GM18867 (cell line): ENCODE data around the gene MEGF11.

ENCODE experiments used
- ATAC-seq: cut with Tn5 transposase; IDR thresholded peaks from one replicate; pipeline ENCODE4 v1.9.1; 2021; ENCODE audit warnings: mild to moderate bottlenecking, moderate library complexity; ENCODE audit not compliant: unreplicated experiment

Gene MEGF11

DNA sequence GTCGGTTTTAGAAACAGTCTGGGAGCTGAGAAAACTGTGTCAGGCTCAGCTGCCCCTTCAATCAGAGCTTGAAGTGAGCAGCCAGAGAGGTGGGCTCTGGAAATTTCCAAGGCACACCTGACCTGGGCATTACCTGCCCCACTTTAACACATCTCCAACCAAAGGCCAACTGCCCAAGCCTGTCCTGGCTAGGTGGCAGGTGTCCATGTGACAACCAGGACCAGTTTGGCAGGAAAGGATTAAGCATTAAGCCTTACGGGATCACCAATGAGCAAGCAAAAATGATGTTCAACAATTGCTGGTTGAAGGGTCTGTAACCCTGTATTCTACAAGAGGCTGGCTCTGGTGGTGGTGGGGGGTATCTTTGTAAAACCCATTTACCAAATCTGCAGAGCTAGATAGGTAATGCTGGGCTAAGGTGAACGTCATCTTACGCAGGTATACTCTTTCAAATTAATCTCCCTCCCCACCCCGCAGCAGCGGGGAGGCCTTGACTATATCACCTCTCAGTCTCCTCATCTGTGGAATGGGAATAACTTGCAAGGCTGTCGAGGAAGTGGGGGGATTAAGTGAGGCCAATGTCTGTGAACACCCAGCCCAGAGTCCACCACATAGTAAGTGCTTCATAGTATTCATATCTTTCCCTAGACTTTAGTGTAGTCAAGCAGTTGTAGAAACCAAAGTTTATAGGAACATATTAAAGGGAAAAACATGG lies 183.2 kb downstream of the MEGF11 start:
- no peak for ATAC-seq

DNA sequence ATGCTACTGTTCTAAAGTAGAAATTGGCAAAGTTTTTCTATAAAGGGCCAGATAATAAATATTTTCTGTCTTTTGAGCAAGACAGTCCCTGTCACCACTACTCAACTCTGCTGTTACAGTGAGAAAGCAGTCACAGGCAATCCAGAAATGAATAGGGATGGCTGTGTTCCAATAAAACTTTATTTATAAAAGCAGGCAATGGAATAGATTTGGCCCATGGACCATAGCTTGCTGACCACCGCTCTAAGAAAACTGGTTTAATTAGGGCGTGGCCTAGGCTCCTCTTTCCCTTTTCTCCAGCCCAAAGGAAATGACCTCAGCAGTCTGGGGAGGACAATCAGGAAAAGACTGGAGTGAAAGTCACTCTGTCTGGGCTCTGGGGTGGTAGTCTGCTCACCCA lies 183.8 kb downstream of the MEGF11 start:
- ATAC-seq, result no peak

DNA sequence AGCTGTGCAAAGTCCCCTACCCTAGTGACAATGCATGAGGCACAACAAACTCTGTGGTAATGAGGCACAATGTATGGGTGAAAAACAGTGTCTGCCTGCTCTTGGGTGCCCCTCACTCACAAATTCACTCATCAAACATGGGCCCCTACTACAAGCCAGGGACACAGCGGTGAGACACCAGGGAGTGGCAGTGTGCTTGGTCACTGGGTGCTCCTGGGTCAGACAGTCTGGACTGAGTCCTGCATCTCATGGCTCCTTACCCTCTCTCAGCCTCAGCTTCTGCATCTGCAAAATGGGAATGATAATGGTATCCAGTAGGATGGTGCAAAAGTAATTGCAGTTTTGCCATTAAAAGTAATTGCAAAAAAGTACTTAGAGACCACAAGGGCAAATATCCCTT lies 184.7 kb downstream of the MEGF11 start:
- no peak for ATAC-seq

DNA sequence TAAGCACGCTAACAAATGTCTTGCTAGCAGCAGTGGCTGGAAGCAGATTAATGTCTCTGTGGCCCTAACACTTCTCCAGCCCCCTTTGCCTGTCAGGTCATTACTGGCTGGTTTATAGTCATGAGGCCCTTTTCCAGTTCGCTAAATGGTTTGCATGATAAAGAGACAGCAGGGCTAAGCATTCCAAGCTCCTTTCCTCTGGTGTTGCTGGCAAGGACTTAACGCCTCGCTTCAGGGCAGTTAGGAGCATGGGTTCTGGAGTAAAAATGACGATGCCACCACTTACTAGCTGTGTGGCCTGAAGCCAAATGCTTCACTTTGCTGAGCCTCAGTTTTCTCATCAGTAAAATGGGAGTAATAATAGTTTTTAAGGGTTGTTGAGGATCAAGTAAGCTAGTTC lies 185.9 kb downstream of the MEGF11 start:
- ATAC-seq, result no peak

DNA sequence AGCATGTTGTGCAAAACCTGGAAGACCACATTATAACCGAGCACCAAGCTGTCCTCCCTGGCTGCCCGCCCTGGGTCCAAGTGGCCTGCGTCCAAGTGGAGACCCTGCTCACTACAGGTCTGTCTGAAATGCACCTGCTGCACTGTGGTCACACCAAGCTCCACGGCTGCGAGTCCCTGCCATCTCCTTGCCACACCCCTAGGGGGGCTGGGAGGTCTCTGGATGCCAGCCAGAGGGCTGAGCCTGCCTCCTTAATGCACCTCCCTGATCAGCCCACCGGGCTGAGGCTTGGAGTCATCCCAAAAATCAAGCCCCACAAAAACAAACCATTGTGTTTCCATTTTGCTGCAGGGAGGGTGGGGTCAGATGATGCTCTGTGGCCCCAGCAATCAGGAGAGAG lies 187.1 kb downstream of the MEGF11 start:
- ATAC-seq, result no peak

DNA sequence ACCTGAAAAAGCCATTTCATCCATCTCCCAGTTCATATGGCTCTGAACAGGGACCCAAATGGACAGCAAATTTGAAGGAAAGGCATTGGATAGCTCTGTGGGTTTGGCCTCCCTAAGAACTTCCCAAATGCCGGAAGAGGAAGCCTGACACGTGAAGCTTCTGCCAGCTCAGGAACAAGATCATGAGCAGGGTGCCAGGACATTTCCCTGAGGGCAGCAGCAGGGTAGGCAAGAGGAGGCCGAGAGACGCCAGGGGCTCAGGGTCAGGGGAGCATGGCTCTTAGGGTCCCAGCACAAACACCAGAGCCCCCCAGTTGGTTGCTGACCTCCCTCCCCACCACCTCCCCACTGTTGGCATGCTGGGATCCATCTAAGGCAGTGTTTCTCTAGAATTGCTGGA lies 187.5 kb downstream of the MEGF11 start:
- ATAC-seq, result no peak

DNA sequence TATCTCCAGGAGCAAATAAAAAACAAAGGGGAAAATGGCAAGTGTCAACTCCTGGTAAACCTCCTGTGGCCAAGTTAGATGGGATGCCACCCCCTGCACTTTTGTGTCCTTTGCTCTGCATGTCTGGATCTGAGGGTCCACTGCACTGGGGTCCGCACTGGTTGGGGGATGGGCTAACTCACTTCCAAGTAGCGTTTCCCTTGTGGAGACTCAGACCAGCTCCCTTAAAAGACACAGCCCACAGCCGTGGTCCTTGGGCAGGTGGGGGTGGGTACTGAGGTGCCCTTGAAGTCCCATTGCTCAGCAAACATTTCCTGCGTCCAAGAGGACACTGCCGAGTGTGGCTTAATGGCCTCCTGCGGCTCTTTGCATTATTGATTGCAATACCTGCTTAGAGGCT lies 188.2 kb downstream of the MEGF11 start:
- ATAC-seq, result no peak

DNA sequence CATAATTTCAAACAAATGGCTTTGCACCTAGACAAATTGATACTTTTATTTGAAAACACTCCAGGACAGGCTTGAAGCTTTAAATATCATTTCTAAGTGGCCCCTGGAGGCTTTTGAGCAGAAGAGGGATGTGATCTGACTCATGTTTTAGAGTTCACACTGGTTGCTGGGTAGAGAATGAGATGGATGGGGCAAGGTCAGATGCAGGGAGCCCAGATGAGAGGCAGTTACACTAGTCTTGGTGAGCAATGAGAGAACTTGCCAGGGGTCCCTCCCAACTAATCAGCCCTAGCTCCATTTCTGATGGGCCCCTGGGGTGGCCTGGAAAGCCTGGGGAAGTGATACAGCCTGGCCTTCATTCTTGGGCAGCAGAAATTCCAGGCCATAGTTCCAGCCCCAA lies 190.4 kb downstream of the MEGF11 start:
- ATAC-seq, result no peak

DNA sequence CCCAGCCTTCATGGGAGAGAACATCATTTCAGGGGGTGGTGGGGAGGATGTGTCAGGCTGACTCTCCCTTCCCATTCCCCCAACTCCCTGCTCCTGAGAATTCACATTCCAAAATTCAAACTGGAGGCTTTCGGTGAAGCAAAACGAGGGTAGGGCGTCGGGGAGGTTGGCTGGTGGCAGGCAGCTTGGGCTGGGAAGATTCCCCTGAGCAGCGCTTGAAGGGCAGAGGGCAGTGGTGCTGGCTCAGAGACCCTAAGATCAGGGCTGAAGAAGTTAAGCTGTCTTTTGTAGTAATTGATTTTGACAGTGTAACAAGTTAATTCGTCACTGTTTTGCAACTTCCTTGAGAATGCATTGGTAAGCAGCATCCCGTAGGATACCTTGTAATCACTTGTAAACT lies 196.5 kb downstream of the MEGF11 start:
- no peak for ATAC-seq

DNA sequence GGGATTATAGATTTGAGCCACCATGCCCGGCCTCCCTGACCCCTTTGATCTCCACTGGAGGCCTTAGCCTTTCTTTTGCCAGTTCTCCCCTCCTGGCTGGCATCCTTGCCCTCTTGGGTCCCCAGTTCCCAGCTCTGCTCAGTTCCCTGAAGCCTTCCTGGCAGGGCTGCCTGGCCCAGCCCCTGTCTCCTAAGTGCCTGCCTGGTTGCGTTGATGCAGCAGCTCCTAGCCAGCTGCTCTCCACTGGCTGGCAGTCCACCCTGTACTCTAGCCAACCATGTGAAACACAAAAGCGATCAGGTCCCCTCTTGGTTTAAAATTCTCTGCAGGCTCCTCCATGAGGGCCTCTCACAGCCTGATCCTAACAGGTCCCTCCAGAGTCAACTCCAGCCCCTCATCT lies 199.6 kb downstream of the MEGF11 start:
- no peak for ATAC-seq

DNA sequence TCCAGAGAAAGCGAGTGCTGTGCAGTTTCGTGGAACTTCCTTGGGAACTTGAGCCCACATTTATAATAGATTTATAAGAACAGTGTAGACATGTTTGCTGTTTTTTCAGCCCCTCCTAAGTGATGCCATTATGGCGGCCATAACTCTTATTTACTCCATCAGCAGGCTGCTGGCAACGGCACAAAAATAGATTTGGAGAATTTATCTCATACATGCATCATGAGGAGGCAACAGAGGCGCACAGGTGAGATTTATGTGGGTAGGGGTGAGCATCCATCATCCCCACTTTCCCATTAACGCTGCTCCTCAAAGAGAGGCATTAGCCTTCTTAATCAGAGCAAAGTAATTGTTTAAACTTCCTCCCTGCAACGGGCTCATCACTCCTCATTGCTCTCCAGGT lies 201.7 kb downstream of the MEGF11 start:
- ATAC-seq, result no peak

DNA sequence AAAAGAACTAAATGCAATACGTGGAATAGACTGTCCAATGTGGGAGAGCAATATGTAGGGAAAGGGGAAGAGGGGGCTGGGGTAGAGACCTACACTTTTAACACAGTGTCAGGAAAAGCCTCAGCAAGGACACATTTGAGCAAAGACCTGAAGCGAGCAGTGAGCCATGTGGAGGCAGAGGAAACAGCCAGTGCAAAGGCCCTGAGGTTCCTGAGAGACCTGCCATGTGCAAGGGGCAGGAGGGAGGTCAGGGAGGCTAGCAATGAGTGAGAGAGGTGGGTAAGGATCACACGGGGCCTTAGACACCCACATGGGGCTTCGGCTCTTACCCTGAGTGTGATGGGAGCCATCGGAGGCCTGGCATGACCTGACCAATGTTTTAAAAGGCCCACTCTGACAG lies 203.3 kb downstream of the MEGF11 start:
- no peak for ATAC-seq

DNA sequence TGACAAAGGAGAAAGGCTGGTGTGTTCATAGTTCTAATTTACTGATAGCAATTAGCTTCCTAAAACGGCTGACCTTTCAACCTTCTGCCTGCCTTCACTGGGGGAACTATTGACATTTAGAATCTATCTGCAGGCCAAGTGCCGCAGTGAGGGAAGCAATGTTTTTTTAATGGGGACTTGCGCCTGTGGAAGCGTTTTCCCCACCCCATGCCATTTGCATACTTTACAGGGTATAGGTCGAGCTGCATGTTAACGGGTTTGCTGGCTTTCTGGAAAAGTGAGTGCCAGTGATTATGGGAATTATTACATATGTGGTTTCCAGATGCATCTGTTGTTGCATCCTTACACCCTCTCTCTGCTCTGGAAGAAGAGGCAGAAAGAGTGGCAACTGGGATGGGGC lies 204.2 kb downstream of the MEGF11 start:
- no peak for ATAC-seq

DNA sequence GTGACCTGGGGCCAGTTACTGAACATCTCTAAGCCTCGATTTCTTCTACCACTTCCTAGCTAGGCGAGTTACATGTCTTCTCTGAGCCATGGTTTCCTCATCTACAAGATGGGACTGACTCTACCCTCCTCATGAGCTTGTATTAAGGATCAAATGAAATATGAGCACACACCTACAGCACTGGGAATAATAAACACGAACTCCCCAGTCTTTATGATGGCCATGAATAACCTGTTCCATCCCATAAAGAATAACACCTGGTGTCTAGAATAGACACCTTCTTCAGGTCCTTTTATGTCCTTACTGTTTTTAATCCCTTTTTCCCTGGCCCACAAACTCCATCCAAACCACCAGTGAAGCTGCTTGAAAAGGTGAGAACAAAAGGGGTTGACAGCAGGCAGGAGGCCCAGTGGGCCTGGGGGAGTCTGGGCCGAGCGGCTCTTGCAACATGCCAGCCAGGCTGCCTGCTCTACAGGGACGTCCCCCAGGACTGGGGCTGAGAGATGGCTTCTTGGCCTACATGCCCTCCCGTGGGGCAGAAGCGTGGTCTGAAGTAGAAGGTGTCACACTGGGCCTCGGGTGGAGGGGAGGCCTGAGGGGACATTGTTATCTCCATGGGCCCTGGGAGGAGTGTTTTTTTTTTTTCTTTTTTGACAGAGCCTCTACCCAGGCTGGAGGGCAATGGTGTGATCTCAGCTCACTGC lies 206.1 kb downstream of the MEGF11 start:
- ATAC-seq, result no peak

DNA sequence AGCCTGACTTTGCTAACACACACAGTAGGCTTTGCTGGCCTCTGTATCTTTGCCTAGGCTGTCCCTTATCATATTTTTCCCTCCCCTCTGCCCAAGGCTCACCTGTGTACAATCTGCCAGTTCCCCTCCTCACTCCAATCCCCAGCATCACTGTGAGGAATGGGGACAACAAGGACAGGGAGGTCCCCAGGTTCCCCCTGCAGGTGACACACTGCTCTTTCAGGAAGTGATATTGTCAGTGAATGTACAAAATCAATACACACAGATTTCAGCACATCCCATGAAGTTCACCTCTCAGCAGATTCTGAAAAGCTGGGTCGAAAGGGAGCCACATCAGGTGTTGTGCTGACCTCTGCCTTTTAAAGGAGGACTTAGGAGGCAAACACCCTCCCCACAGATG lies 206.8 kb downstream of the MEGF11 start:
- ATAC-seq, result no peak

DNA sequence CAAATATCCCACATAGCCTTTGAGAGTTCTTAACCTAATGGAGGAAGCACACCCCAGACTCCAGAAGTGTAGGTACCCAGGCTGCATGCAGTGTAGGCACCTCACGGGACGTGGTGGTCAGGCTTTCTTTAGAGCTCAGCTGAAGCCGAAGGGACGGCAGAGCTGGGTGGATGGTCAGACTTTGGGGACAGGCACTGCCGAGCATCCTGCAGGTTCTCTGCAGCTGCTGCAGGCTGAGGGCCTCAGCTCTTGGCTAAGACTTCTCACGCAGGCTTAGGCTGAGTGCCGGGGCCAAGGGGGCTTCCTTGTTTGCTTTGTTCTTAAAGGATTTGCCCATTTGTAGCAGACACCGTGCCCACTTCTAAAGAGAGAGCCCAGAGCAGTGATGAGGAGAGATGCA lies 207.2 kb downstream of the MEGF11 start:
- ATAC-seq, result no peak

DNA sequence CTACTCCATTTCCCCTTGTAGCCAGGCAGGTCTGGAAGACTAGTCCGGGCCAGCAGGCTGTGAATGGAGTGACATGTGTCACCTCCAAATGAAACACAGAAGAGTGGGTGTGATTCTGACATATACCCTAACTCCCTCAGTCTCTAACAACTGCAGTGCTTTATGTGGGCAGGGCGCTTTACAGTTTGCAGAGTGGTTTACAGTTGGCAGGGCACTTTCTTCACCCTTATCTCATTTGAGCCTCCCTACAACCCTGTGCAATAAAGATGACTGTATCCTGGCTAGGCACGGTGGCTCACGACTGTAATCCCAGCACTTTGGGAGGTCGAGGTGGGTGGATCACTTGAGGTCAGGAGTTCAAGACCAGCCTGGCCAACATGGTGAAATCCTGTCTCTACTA lies 208.0 kb downstream of the MEGF11 start:
- ATAC-seq, result no peak

DNA sequence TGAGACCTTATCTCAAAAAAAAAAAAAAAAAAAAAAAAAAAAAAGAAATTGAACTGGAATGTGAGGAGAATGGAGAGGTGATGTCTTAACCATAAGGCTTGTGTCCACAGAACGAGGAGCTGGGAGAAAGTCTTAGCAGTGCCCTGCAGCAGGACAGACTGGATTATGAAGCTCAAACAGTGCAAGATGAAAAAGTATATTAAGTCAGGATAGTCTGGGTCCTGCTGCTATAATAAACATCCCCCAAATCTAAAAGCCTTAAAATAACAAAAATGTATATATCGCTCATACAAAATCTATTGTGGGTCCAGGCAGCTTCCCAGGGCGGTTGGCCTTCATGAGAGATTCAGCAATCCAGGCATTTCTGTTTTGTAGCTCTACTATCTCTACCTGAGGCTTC lies 208.7 kb downstream of the MEGF11 start:
- ATAC-seq, result no peak

DNA sequence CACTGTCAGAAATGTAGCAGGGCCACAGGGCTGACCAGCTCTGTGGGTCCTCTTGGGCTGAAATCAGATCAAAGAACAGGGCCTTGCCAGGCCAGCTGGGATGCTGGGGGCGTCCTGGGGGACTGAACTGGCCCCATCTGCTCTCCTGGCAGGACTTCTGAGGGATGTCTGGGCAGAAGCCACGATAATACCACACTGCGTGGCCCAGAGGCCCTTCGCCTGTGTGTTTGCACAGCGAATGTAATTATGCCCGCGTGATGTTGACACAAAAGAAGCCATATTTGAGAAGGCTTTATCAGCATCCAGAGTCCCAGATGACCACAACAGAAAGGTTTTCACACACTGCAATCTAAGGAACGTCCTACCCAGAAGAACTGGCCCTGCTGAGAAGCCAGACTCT lies 210.3 kb downstream of the MEGF11 start:
- ATAC-seq, result no peak

DNA sequence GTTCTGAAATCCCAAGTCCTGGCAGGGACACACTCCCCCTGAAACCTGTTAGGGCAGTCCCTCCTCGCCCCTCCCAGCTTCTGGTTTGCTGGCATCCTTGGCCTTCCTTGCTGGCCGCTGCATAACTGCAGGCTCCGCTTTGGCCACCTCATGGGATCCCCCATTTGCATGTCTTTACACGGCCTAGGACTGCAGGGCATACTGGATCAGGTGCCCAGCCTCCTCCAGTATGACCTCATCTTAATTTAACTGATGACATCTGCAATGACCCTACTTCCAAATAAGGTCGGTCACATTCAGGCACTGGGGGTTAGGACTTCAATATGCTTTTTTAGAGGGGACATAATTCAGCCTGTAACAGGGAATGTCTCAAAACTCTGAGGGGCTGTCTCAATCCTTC lies 210.9 kb downstream of the MEGF11 start:
- ATAC-seq, result no peak

DNA sequence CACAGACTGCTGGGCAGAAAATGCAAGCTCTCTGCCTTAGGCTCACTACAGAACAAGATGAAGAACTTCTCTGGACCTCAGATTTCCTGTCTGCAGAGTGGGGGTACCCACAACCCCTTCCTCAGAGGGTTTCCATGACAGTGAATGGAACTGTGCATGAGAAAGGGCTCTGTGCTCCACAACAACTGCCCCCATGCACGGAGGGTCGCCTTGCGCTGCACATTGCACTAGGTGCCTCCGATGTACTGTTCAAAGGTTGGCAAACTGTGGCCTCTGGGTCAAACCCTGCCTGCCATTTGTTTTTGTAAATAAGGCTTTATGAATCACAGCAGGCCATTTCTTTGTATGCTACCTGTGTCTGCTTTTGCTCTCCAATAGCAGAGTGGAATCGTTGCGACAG lies 212.3 kb downstream of the MEGF11 start:
- no peak for ATAC-seq

DNA sequence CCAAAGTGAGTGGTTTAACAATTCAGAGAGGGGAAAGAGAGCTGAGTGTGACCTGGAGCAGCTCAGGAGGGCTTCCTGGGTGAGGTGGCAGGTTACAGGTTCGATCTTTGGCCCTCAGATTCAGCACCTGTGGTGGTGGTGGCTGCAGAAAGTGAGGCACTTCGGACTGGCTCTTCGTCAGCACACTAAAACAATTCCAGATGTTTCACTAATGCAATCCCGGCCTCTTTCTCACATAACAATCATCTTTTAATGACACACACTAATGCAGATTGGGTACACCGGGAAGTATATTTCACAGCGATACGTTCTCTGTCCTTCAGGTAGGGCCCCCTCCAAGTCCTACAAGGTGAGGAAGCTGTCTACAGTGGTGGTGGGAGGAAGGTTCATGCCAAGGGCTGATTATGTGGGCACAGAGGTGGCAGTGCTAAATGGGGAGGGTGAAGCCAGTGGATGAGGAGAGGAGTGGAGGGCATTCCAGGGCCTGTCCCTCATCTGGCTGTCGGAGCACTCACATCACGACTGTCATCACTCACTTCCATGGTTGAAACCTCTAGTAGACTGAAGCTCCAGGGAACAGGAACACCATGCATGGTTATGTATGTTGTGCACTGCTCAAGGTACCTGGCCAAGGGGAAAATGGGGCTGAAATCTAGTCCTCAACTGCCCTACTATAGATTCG lies 213.2 kb downstream of the MEGF11 start:
- no peak for ATAC-seq
